B cell (primary cell): ENCODE results near the gene OR10G7. TPM values are rescaled to one million over a fixed set of nuclear protein-coding genes. Genes with fewer than 3 reads are reported as not detected.
"Not testable (repeated sequence)": the region's sequence is repeated elsewhere in the genome, so short reads cannot be mapped to it uniquely, and the experiment has no call there.

ENCODE experiments used
- ATAC-seq: fragments of 200-7000 bp; cut with Tn5 transposase; one replicate; pipeline ENCODE4 v1.10.0; 2021; ENCODE audit warnings: low read depth, mild to moderate bottlenecking, moderate number of reproducible peaks, moderate library complexity
- CTCF ChIA-PET: fragments of 350-600 bp; sonication (Branson Sonifier 250); formaldehyde crosslinking; loops from one replicate; lab custom pipeline; 2021; ENCODE audit warnings: antibody characterized with exemption, inconsistent platforms; lab: Charles Lee
- POLR2A ChIA-PET: fragments of 350-600 bp; sonication (Branson Sonifier 250); formaldehyde crosslinking; loops from one replicate; lab custom pipeline; 2021; ENCODE audit warnings: antibody characterized with exemption; lab: Charles Lee
- DNase-seq: peaks from one replicate; pipeline ENCODE4 v3.0.0; 2013
- H2AFZ ChIP-seq: 2 replicates; pipeline ENCODE4 v1.6.1; 2012; ENCODE audit warnings: mild to moderate bottlenecking, low read depth, low read length; ENCODE audit not compliant: insufficient read depth, poor library complexity, severe bottlenecking
- H3K27ac ChIP-seq, 2 donors: 1 replicate in 1 of 2; 2 replicates in 1 of 2; pipeline ENCODE4 v1.5.1; 2012 to 2013; ENCODE audit warnings: low read length in 2 of 2, mild to moderate bottlenecking in 2 of 2, moderate library complexity in 1 of 2
- H3K27me3 ChIP-seq, 4 experiments: fragments of 200-600 bp in 1 of 4; sonication (generic) in 1 of 4; replicated peaks in 1 of 4; 1 replicate in 2 of 4; 2 replicates in 2 of 4; pipeline versions ENCODE4 v1.6.1 to v1.7.0; 2013 to 2016; ENCODE audit warnings: low read length in 3 of 4, mild to moderate bottlenecking in 2 of 4, mixed read lengths in 1 of 4, moderate library complexity in 1 of 4; ENCODE audit not compliant: insufficient read depth in 4 of 4, control insufficient read depth in 3 of 4; ENCODE audit errors: control extremely low read depth in 1 of 4
- H3K36me3 ChIP-seq, 2 experiments: replicated peaks in 1 of 2; 1 replicate in 1 of 2; 2 replicates in 1 of 2; pipeline versions ENCODE4 v1.6.1 to v1.7.1; 2013; ENCODE audit warnings: low read length in 1 of 2; ENCODE audit not compliant: insufficient read depth in 2 of 2, control insufficient read depth in 1 of 2; ENCODE audit errors: control extremely low read depth in 1 of 2, extremely low read depth in 1 of 2
- H3K4me1 ChIP-seq, 2 donors: fragments of 200-600 bp in 1 of 2; sonication (generic) in 1 of 2; 1 replicate in 1 of 2; 2 replicates in 1 of 2; pipeline versions ENCODE4 v1.5.1 to v1.6.1; 2013 to 2017; ENCODE audit warnings: low read length in 2 of 2; ENCODE audit not compliant: control insufficient read depth in 2 of 2, insufficient read depth in 2 of 2
- H3K4me2 ChIP-seq: replicated peaks from 2 replicates; pipeline ENCODE3; 2012; ENCODE audit warnings: mild to moderate bottlenecking, low read depth, low read length; ENCODE audit not compliant: poor library complexity, severe bottlenecking
- H3K4me3 ChIP-seq, 5 experiments: fragments of 200-600 bp in 1 of 5; sonication (generic) in 1 of 5; 1 replicate in 3 of 5; 2 replicates in 2 of 5; pipeline versions ENCODE4 v1.5.1 to v1.7.0; 2011 to 2016; ENCODE audit warnings: low read length in 4 of 5, mild to moderate bottlenecking in 4 of 5, low read depth in 2 of 5, control low read depth in 1 of 5, moderate library complexity in 1 of 5; ENCODE audit not compliant: insufficient read depth in 1 of 5; ENCODE audit errors: control extremely low read depth in 1 of 5, extremely low read depth in 1 of 5
- H3K79me2 ChIP-seq: fragments of 200-600 bp; sonication (generic); one replicate; pipeline ENCODE4 v1.6.0; 2016; ENCODE audit warnings: low read length; ENCODE audit not compliant: control insufficient read depth, insufficient read depth
- H3K9ac ChIP-seq: fragments of 200-600 bp; sonication (generic); 2 replicates; pipeline ENCODE4 v1.6.1; 2017; ENCODE audit warnings: mild to moderate bottlenecking, low read length, moderate library complexity
- H3K9me3 ChIP-seq, 3 donors: one replicate each; pipeline versions ENCODE4 v1.6.1 to v1.7.1; 2013; ENCODE audit warnings: low read length in 2 of 3; ENCODE audit not compliant: control insufficient read depth in 2 of 3, insufficient read depth in 1 of 3; ENCODE audit errors: control extremely low read depth in 1 of 3
- H4K20me1 ChIP-seq: 2 replicates; pipeline ENCODE4 v1.6.0; 2012; ENCODE audit warnings: mild to moderate bottlenecking, low read length; ENCODE audit not compliant: insufficient read depth, control insufficient read depth, poor library complexity, severe bottlenecking
- H3K27ac Mint-ChIP-seq: one replicate; pipeline ENCODE4 v1.8.0; 2021; ENCODE audit warnings: mixed read lengths
- H3K27me3 Mint-ChIP-seq: one replicate; pipeline ENCODE4 v1.8.0; 2021; ENCODE audit warnings: mixed read lengths
- H3K4me1 Mint-ChIP-seq: one replicate; pipeline ENCODE4 v1.8.0; 2021; ENCODE audit warnings: mixed read lengths
- H3K4me3 Mint-ChIP-seq: one replicate; pipeline ENCODE4 v1.8.0; 2021; ENCODE audit warnings: mixed read lengths
- H3K9me3 Mint-ChIP-seq: one replicate; pipeline ENCODE4 v1.8.0; 2022; ENCODE audit warnings: mixed read lengths; ENCODE audit not compliant: insufficient read depth
- EZH2 ChIP-seq: IDR thresholded peaks from 2 replicates; pipeline ENCODE4 v1.6.1; 2012; ENCODE audit warnings: borderline replicate concordance, low read depth, mild to moderate bottlenecking, moderate library complexity, low read length; ENCODE audit not compliant: insufficient read depth, poor library complexity, severe bottlenecking
- WGBS: methylation state at CpG from one replicate; pipeline ENCODE4 v1.1.5; 2013; ENCODE audit warnings: missing lambda C conversion rate; ENCODE audit not compliant: insufficient coverage; 5-methylcytosine and 5-hydroxymethylcytosine counted together
- intact Hi-C: fragments of 100-400 bp; cut with micrococcal nuclease; formaldehyde crosslinking; loops from one replicate; pipeline ENCODE4 v1.10.0; 2022
- polyA plus RNA-seq: library from polyadenylated mRNA; depleted of rRNA; stranded (reverse); fragments of >200 nt; gene quantifications from 2 replicates; pipeline ENCODE4 v1.2.3, GENCODE V29; 2012
- total RNA-seq, 2 donors: library from RNA; stranded (reverse); fragments of 120-200 nt in 1 of 2; gene quantifications; 1 replicate in 1 of 2; 2 replicates in 1 of 2; pipeline versions ENCODE4 v1.2.3 to v1.2.4, GENCODE V29; 2013 to 2022
- TF ChIP-seq, protein P1 (sequence below): fragments of 200-600 bp; IDR thresholded peaks from one replicate; pipeline ENCODE4 v1.8.0; 2022; ENCODE audit warnings: antibody characterized with exemption, mild to moderate bottlenecking

OR10G7 gene
- total and polyA plus RNA-seq, 2 donors (not counting 1 experiment from before 2014, with no cell fraction given), result not detected

DNA sequence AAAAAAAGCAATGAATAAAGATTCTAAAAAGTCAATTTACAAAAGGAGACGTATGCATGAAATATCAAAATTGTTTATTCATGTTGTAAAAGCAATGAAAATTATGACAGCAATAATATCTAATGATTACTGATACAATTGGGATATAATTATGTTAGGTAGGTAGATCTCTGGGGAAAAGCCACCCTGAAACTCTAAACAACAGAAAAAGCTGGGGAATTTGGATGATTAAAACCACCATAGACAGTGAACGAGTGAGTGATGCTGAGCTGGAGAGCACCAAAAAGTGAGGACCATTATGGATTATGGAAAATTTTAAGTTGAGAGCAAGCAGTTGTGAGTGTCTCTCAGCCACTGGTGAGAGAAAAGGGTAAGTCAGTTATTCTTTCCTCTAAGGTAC is 14.6 kb downstream of the OR10G7 start, which contains the start of gene OR10G8:
TSS of gene OR10G8 (plus strand) at position 301 of the 400 bp plus-strand sequence. CDS start 2,825 bp downstream, outside the sequence.
- Histone ChIP-seq H3K4me3 (no peak within 1 kb of the TSS), H3K9me3 (no peaks in the 10 kb centered on the region), H3K4me1 (no peaks in the 10 kb centered on the region), H3K27me3 (no peaks in the 10 kb centered on the region), H3K4me2 (no peak within 1 kb of the TSS), H3K9ac (no peak within 1 kb of the TSS), H3K27ac (no peak within 1 kb of the TSS), H2AFZ (no peak within 1 kb of the TSS), H4K20me1 (no peaks in the 10 kb centered on the region), H3K79me2 (no peaks in the 10 kb centered on the region), H3K36me3 (no peaks in the 10 kb centered on the region)
- WGBS, result no CpG with 5 or more reads among the region's 2 CpGs
- DNase-seq (no peak), ATAC-seq (no peak)
- intact Hi-C loops, result no loop called here
- Mint-ChIP-seq H3K9me3 (no peaks in the 10 kb centered on the region), H3K4me3 (no peak within 1 kb of the TSS), H3K4me1 (no peaks in the 10 kb centered on the region), H3K27me3 (no peaks in the 10 kb centered on the region), H3K27ac (no peak within 1 kb of the TSS)
- ChIA-PET POLR2A (no interaction called here), CTCF (no interaction called here)
- TF ChIP-seq EZH2, result no peak
- TF ChIP-seq, protein P1, sequence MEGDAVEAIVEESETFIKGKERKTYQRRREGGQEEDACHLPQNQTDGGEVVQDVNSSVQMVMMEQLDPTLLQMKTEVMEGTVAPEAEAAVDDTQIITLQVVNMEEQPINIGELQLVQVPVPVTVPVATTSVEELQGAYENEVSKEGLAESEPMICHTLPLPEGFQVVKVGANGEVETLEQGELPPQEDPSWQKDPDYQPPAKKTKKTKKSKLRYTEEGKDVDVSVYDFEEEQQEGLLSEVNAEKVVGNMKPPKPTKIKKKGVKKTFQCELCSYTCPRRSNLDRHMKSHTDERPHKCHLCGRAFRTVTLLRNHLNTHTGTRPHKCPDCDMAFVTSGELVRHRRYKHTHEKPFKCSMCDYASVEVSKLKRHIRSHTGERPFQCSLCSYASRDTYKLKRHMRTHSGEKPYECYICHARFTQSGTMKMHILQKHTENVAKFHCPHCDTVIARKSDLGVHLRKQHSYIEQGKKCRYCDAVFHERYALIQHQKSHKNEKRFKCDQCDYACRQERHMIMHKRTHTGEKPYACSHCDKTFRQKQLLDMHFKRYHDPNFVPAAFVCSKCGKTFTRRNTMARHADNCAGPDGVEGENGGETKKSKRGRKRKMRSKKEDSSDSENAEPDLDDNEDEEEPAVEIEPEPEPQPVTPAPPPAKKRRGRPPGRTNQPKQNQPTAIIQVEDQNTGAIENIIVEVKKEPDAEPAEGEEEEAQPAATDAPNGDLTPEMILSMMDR, result no peak

DNA sequence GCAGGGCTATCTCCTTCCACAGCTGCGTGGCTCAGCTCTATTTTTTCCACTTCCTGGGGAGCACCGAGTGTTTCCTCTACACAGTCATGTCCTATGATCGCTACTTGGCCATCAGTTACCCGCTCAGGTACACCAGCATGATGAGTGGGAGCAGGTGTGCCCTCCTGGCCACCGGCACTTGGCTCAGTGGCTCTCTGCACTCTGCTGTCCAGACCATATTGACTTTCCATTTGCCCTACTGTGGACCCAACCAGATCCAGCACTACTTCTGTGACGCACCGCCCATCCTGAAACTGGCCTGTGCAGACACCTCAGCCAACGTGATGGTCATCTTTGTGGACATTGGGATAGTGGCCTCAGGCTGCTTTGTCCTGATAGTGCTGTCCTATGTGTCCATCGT is 25.3 kb downstream of the OR10G7 start:
- H2AFZ ChIP-seq, H3K27ac Mint-ChIP-seq, CTCF ChIA-PET, H3K4me2 ChIP-seq, DNase-seq, POLR2A ChIA-PET, H3K4me1 ChIP-seq, H3K27me3 ChIP-seq, H3K9ac ChIP-seq, H4K20me1 ChIP-seq, H3K4me3 ChIP-seq, H3K36me3 ChIP-seq, H3K27ac ChIP-seq, H3K9me3 ChIP-seq, ATAC-seq, H3K27me3 Mint-ChIP-seq, H3K4me1 Mint-ChIP-seq, intact Hi-C loops, H3K79me2 ChIP-seq, H3K4me3 Mint-ChIP-seq, H3K9me3 Mint-ChIP-seq: not testable (repeated sequence)
- WGBS, result 88% methylated on average over 3 of the region's 9 CpGs
